Endothelial cell of umbilical vein (primary cell): ENCODE results near the gene RALGAPB.

Experiments
- EZH2 ChIP-seq: IDR thresholded peaks from 2 replicates; pipeline ENCODE4 v1.6.1; 2012; ENCODE audit warnings: borderline replicate concordance, low read depth, mild to moderate bottlenecking, moderate library complexity, low read length, inconsistent platforms; ENCODE audit not compliant: severe bottlenecking
- FOS ChIP-seq: IDR thresholded peaks from 2 replicates; pipeline ENCODE4 v1.6.1; 2011; ENCODE audit warnings: mild to moderate bottlenecking, low read length, moderate library complexity, borderline replicate concordance; ENCODE audit not compliant: insufficient read depth
- GATA2 ChIP-seq: IDR thresholded peaks from 2 replicates; pipeline ENCODE4 v1.7.0; 2011; ENCODE audit warnings: low read depth, mild to moderate bottlenecking, moderate library complexity, mixed read lengths, low read length; ENCODE audit not compliant: insufficient read length, insufficient read depth
- JUN ChIP-seq: IDR thresholded peaks from 2 replicates; pipeline ENCODE4 v1.6.1; 2011; ENCODE audit warnings: borderline replicate concordance, low read depth; ENCODE audit not compliant: insufficient read length, insufficient read depth
- MYC ChIP-seq: IDR thresholded peaks from one replicate; pipeline ENCODE4 v1.6.1; 2011; ENCODE audit warnings: mild to moderate bottlenecking, low read depth, low read length
- POLR2A ChIP-seq: IDR thresholded peaks from 2 replicates; pipeline ENCODE4 v1.6.1; 2012; ENCODE audit warnings: low read depth, mild to moderate bottlenecking, control low read depth, low read length
- POLR2AphosphoS5 ChIP-seq: IDR thresholded peaks from 2 replicates; pipeline ENCODE4 v1.6.1; 2012; ENCODE audit warnings: low read depth, mild to moderate bottlenecking, control low read depth, low read length, moderate library complexity; ENCODE audit not compliant: insufficient read depth
- TF ChIP-seq, protein P1 (sequence below), 2 donors: IDR thresholded peaks; 1 replicate in 1 of 2; 2 replicates in 1 of 2; pipeline ENCODE4 v1.5.1; 2011; ENCODE audit warnings: low read length in 2 of 2, mild to moderate bottlenecking in 2 of 2, moderate library complexity in 2 of 2, control low read depth in 1 of 2, inconsistent platforms in 1 of 2, low read depth in 1 of 2; ENCODE audit not compliant: insufficient read depth in 1 of 2; ENCODE audit errors: extremely low read depth in 1 of 2
- TF ChIP-seq, protein P2 (sequence below): IDR thresholded peaks from 2 replicates; pipeline ENCODE4 v1.6.1; 2011; ENCODE audit not compliant: insufficient read depth, insufficient read length

DNA sequence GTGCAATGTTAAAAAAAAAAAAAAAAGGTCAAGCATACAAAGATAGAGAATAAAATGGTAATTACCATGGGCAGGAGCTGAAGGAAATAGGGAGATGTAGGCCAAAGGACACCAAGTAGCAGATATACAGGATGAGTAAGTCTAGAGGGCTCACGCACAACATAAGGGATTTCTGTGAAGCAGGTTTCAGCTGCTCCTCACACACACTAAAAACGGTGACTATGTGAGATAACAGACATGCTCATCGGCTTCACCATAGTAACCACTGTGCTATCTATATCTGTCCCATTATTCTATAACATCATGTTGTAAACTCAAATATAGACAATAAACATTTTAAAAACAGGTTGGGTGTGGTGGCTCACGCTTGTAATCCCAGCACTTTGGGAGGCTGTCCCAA, 49.1 kb upstream of the RALGAPB start:
- no peak for TF ChIP-seq POLR2A
- TF ChIP-seq FOS, result no peak
- TF ChIP-seq, protein P1, sequence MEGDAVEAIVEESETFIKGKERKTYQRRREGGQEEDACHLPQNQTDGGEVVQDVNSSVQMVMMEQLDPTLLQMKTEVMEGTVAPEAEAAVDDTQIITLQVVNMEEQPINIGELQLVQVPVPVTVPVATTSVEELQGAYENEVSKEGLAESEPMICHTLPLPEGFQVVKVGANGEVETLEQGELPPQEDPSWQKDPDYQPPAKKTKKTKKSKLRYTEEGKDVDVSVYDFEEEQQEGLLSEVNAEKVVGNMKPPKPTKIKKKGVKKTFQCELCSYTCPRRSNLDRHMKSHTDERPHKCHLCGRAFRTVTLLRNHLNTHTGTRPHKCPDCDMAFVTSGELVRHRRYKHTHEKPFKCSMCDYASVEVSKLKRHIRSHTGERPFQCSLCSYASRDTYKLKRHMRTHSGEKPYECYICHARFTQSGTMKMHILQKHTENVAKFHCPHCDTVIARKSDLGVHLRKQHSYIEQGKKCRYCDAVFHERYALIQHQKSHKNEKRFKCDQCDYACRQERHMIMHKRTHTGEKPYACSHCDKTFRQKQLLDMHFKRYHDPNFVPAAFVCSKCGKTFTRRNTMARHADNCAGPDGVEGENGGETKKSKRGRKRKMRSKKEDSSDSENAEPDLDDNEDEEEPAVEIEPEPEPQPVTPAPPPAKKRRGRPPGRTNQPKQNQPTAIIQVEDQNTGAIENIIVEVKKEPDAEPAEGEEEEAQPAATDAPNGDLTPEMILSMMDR (IDR thresholded peaks at IDR 0.05; ENCODE audit: extremely low read depth in 1 of 2, insufficient read depth in 1 of 2, low read depth in 1 of 2, low read length in 2 of 2), result no peak
- no peak for TF ChIP-seq GATA2
- TF ChIP-seq EZH2, result no peak
- TF ChIP-seq POLR2AphosphoS5, result no peak
- TF ChIP-seq JUN, result no peak
- no peak for TF ChIP-seq MYC
- TF ChIP-seq, protein P2, sequence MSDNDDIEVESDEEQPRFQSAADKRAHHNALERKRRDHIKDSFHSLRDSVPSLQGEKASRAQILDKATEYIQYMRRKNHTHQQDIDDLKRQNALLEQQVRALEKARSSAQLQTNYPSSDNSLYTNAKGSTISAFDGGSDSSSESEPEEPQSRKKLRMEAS, result no peak
